H9 (cell line): ENCODE measurements around the gene KRTAP4-6. TPM values are rescaled to one million over a fixed set of nuclear protein-coding genes. Genes with fewer than 3 reads are reported as not detected.

ENCODE experiments used
- DNase-seq: peaks from one replicate; pipeline ENCODE4 v3.0.0-alpha.2; 2017
- H2AFZ ChIP-seq: one replicate; pipeline ENCODE4 v1.6.1; 2013; ENCODE audit warnings: mild to moderate bottlenecking, low read length, control low read depth, moderate library complexity
- H2AK5ac ChIP-seq: 2 replicates; pipeline ENCODE4 v1.6.1; 2013; ENCODE audit warnings: low read length, control low read depth, mixed read lengths; ENCODE audit not compliant: insufficient read length
- H2BK120ac ChIP-seq: one replicate; pipeline ENCODE4 v1.6.1; 2013; ENCODE audit warnings: low read depth, mild to moderate bottlenecking, low read length, control low read depth, inconsistent platforms; ENCODE audit not compliant: poor library complexity, severe bottlenecking
- H2BK12ac ChIP-seq: 2 replicates; pipeline ENCODE4 v1.6.1; 2013; ENCODE audit warnings: low read length, control low read depth, mixed read lengths, low read depth; ENCODE audit not compliant: insufficient read length
- H2BK15ac ChIP-seq: 2 replicates; pipeline ENCODE4 v1.6.1; 2013; ENCODE audit warnings: low read depth, low read length, control low read depth
- H2BK20ac ChIP-seq: one replicate; pipeline ENCODE4 v1.6.1; 2013; ENCODE audit warnings: low read depth, mild to moderate bottlenecking, low read length, control low read depth, inconsistent platforms; ENCODE audit not compliant: poor library complexity, severe bottlenecking
- H2BK5ac ChIP-seq: 2 replicates; pipeline ENCODE4 v1.6.1; 2013; ENCODE audit warnings: low read length, control low read depth, mixed read lengths; ENCODE audit not compliant: insufficient read length
- H3K14ac ChIP-seq: 2 replicates; pipeline ENCODE4 v1.6.1; 2013; ENCODE audit warnings: low read length, control low read depth; ENCODE audit not compliant: insufficient read depth
- H3K18ac ChIP-seq: 2 replicates; pipeline ENCODE4 v1.6.1; 2013; ENCODE audit warnings: low read depth, mild to moderate bottlenecking, mixed read lengths, low read length, control low read depth; ENCODE audit not compliant: insufficient read length
- H3K23ac ChIP-seq: 2 replicates; pipeline ENCODE4 v1.6.1; 2013; ENCODE audit warnings: low read length, control low read depth, mixed read lengths, low read depth; ENCODE audit not compliant: insufficient read length
- H3K23me2 ChIP-seq: 2 replicates; pipeline ENCODE4 v1.6.1; 2013; ENCODE audit warnings: low read depth, mild to moderate bottlenecking, mixed read lengths, low read length, control low read depth; ENCODE audit not compliant: insufficient read length, poor library complexity, severe bottlenecking
- H3K27ac ChIP-seq: 2 replicates; pipeline ENCODE4 v1.5.1; 2013; ENCODE audit warnings: low read length, control low read depth, mixed read lengths, low read depth; ENCODE audit not compliant: insufficient read length
- H3K27me3 ChIP-seq: 2 replicates; pipeline ENCODE4 v1.6.1; 2013; ENCODE audit warnings: low read length, control low read depth, inconsistent platforms; ENCODE audit not compliant: insufficient read depth
- H3K4ac ChIP-seq: 2 replicates; pipeline ENCODE4 v1.6.1; 2013; ENCODE audit warnings: low read depth, mild to moderate bottlenecking, control low read depth, inconsistent platforms, low read length, moderate library complexity
- H3K4me1 ChIP-seq: 2 replicates; pipeline ENCODE4 v1.6.1; 2013; ENCODE audit warnings: low read length, control low read depth, inconsistent platforms; ENCODE audit not compliant: insufficient read depth
- H3K4me2 ChIP-seq: 2 replicates; pipeline ENCODE4 v1.6.1; 2013; ENCODE audit warnings: low read length, control low read depth, mixed read lengths; ENCODE audit not compliant: insufficient read length, insufficient read depth
- H3K56ac ChIP-seq: 2 replicates; pipeline ENCODE4 v1.6.1; 2013; ENCODE audit warnings: low read depth, mild to moderate bottlenecking, mixed read lengths, low read length, control low read depth; ENCODE audit not compliant: insufficient read length
- H3K79me1 ChIP-seq: 2 replicates; pipeline ENCODE4 v1.6.1; 2013; ENCODE audit warnings: low read depth, mild to moderate bottlenecking, moderate library complexity, low read length, control low read depth, inconsistent platforms; ENCODE audit not compliant: insufficient read depth, poor library complexity, severe bottlenecking
- H3K79me2 ChIP-seq: 2 replicates; pipeline ENCODE4 v1.6.1; 2013; ENCODE audit warnings: low read length, control low read depth, inconsistent platforms; ENCODE audit not compliant: insufficient read depth
- H3K9ac ChIP-seq: 2 replicates; pipeline ENCODE4 v1.6.1; 2013; ENCODE audit warnings: low read length, control low read depth, mixed read lengths; ENCODE audit not compliant: insufficient read length; ENCODE audit errors: extremely low read depth
- H3K9me3 ChIP-seq: one replicate; pipeline ENCODE4 v1.6.1; 2013; ENCODE audit warnings: low read depth, low read length, inconsistent platforms; ENCODE audit not compliant: control insufficient read depth
- H3T11ph ChIP-seq: one replicate; pipeline ENCODE4 v1.6.1; 2013; ENCODE audit warnings: mild to moderate bottlenecking, low read length, control low read depth, inconsistent platforms
- H4K20me1 ChIP-seq: one replicate; pipeline ENCODE4 v1.6.1; 2013; ENCODE audit not compliant: control insufficient read depth, insufficient read length, insufficient read depth
- H4K5ac ChIP-seq: 2 replicates; pipeline ENCODE4 v1.6.1; 2013; ENCODE audit warnings: low read depth, mild to moderate bottlenecking, mixed read lengths, low read length, control low read depth; ENCODE audit not compliant: insufficient read length
- H4K8ac ChIP-seq: replicated peaks from 2 replicates; pipeline ENCODE4 v1.6.1; 2013; ENCODE audit warnings: low read length, control low read depth, mixed read lengths, low read depth; ENCODE audit not compliant: insufficient read length
- H4K91ac ChIP-seq: 2 replicates; pipeline ENCODE4 v1.6.1; 2013; ENCODE audit warnings: low read depth, mild to moderate bottlenecking, moderate library complexity, mixed read lengths, low read length, control low read depth; ENCODE audit not compliant: insufficient read length
- H3K27ac Mint-ChIP-seq, 3 experiments: 2 replicates in 2 of 3; 3 replicates in 1 of 3; pipeline ENCODE4 v1.8.0; 2020 to 2021; ENCODE audit warnings: mixed read lengths in 3 of 3, mild to moderate bottlenecking in 1 of 3, moderate library complexity in 1 of 3
- H3K27me3 Mint-ChIP-seq: 2 replicates; pipeline ENCODE4 v1.8.0; 2021; ENCODE audit warnings: low read depth, mild to moderate bottlenecking, moderate library complexity, mixed read lengths
- H3K36me3 Mint-ChIP-seq, 3 experiments: 2 replicates in 2 of 3; 3 replicates in 1 of 3; pipeline ENCODE4 v1.8.0; 2020 to 2021; ENCODE audit warnings: low read depth in 3 of 3, mixed read lengths in 3 of 3; ENCODE audit not compliant: insufficient read depth in 1 of 3
- H3K4me1 Mint-ChIP-seq, 2 experiments: 2 replicates each; pipeline ENCODE4 v1.8.0; 2020; ENCODE audit warnings: mixed read lengths in 2 of 2
- H3K4me3 Mint-ChIP-seq, 2 experiments: 2 replicates in 1 of 2; 3 replicates in 1 of 2; pipeline ENCODE4 v1.8.0; 2020 to 2021; ENCODE audit warnings: mild to moderate bottlenecking in 2 of 2, mixed read lengths in 2 of 2, moderate library complexity in 1 of 2
- H3K9me3 Mint-ChIP-seq, 2 experiments: 2 replicates in 1 of 2; 3 replicates in 1 of 2; pipeline ENCODE4 v1.8.0; 2020; ENCODE audit warnings: mild to moderate bottlenecking in 2 of 2, mixed read lengths in 2 of 2, moderate library complexity in 1 of 2
- WGBS: extraction: QIAGEN DNeasy Blood & Tissue Kit; methylation state at CpG from one replicate; pipeline ENCODE4 v1.1.7; 2013; ENCODE audit warnings: missing lambda C conversion rate, low lambda C conversion rate, mixed read lengths; ENCODE audit not compliant: insufficient read length; ENCODE audit errors: extremely low coverage; 5-methylcytosine and 5-hydroxymethylcytosine counted together
- total RNA-seq: library from RNA; stranded (reverse); gene quantifications from 2 replicates; pipeline ENCODE4 v1.2.1, GENCODE V29; 2021
- TF ChIP-seq, protein P1 (sequence below): fragments of 200-600 bp; sonication (generic); conservative IDR thresholded peaks from 3 replicates; pipeline ENCODE4 v1.8.0; 2021; ENCODE audit warnings: antibody characterized with exemption, mild to moderate bottlenecking

Gene KRTAP4-6
- total RNA-seq, 1 experiment from 2014 or later, result not detected

DNA sequence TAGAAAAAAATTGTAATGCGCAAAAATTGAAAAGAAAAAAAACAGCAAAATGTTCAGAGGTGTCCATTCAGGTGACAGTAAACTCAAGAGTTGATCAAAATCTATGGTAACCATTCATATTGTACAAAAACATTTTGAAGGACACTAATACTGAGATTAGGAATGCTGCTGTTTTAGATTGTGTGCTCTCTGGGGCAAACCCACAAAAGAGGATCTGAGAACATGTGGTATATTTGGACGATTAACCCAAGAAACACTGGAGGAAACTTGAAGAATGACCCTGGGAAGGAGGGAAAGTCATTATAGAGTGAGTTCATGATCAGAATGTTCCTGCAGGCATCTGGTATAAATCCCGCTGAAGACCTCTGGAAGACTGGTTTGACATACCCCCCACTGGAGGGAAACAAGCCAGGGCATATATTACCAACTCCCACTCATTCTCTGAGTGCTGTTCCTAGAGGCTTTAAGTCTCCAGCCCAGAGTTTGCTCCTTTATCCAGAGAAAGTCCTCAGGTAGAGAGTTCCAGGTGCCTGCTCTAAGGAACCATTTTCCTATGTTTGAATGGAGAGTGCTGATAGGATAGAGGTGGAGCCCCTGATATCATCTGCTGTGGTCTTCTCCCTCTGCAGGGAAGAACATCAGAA lies 36.5 kb upstream of the KRTAP4-6 start:
- Histone ChIP-seq H2BK5ac (no peak overlapping the region), H3K79me2 (no peaks in the 10 kb centered on the region), H3K4me2 (no peak overlapping the region), H3K23me2 (no peaks in the 10 kb centered on the region), H2BK20ac (no peak overlapping the region), H3K4ac (no peak overlapping the region), H3K27me3 (no peaks in the 10 kb centered on the region), H2BK15ac (no peak overlapping the region), H3K9ac (no peak overlapping the region), H2AFZ (no peak overlapping the region), H2AK5ac (no peak overlapping the region), H3K27ac (no peak overlapping the region), H3K18ac (no peak overlapping the region), H3K23ac (no peak overlapping the region), H4K8ac (no peak overlapping the region), H3K4me1 (no peaks in the 10 kb centered on the region), H3K56ac (no peak overlapping the region), H4K5ac (no peak overlapping the region), H3K14ac (no peak overlapping the region), H2BK120ac (no peak overlapping the region), H3T11ph (no peak overlapping the region), H4K91ac (no peak overlapping the region), H3K9me3 (no peaks in the 10 kb centered on the region), H3K79me1 (no peaks in the 10 kb centered on the region), H2BK12ac (no peak overlapping the region), H4K20me1 (no peaks in the 10 kb centered on the region)
- no peaks in the 10 kb centered on the region; the same call in 1 of the 2 replicates for H3K27me3 Mint-ChIP-seq
- 0 out of 4 replicates have a peak, but pooled peaks cover 0 to 3% of the 10 kb centered on the region in 2 experiments for H3K4me1 Mint-ChIP-seq
- no CpG with 5 or more reads among the region's 3 CpGs for WGBS
- H3K27ac Mint-ChIP-seq, result no peak overlapping the region
- no peaks in the 10 kb centered on the region for H3K36me3 Mint-ChIP-seq
- H3K9me3 Mint-ChIP-seq, result no peaks in the 10 kb centered on the region; a peak in 2 of 5 replicates
- TF ChIP-seq, protein P1, sequence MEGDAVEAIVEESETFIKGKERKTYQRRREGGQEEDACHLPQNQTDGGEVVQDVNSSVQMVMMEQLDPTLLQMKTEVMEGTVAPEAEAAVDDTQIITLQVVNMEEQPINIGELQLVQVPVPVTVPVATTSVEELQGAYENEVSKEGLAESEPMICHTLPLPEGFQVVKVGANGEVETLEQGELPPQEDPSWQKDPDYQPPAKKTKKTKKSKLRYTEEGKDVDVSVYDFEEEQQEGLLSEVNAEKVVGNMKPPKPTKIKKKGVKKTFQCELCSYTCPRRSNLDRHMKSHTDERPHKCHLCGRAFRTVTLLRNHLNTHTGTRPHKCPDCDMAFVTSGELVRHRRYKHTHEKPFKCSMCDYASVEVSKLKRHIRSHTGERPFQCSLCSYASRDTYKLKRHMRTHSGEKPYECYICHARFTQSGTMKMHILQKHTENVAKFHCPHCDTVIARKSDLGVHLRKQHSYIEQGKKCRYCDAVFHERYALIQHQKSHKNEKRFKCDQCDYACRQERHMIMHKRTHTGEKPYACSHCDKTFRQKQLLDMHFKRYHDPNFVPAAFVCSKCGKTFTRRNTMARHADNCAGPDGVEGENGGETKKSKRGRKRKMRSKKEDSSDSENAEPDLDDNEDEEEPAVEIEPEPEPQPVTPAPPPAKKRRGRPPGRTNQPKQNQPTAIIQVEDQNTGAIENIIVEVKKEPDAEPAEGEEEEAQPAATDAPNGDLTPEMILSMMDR, result no peak
- H3K4me3 Mint-ChIP-seq, result no peak overlapping the region
- DNase-seq, result no peak
